Body of pancreas (tissue), 4 donors: ENCODE measurements around the gene PEPD.

Experiments
- POLR2A ChIP-seq, 3 donors: fragments of 450-650 bp; IDR thresholded peaks; one replicate each; pipeline ENCODE4 v1.6.1; 2016; ENCODE audit warnings: antibody characterized with exemption in 3 of 3, mild to moderate bottlenecking in 2 of 3
- TF ChIP-seq, protein P1 (sequence below), 7 experiments: fragments of 450-650 bp in 4 of 7; fragments of 200-600 bp in 3 of 7; sonication (generic) in 3 of 7; IDR thresholded peaks; one replicate each; pipeline ENCODE4 v1.5.1; 2016 to 2019; ENCODE audit warnings: antibody characterized with exemption in 7 of 7

DNA sequence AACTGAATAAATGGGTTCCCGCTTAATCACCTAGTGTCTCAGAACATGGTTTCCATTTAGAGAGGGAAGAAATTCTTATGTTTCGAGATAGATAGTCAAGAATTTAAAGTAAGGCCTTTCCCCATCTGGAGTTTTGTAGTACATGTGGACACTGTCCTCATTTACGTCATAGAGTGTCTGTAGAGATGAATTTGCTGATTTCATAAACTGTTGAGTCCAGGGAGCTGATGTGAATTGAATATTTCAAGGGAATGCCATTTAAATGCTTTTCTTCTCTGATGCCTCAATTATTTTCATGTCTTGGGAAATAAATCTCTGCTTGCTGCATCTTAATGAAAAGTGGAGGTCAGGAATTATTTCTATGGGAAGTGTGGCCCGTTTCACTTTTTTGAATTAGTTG lies 138.6 kb downstream of the PEPD start:
- TF ChIP-seq, protein P1, sequence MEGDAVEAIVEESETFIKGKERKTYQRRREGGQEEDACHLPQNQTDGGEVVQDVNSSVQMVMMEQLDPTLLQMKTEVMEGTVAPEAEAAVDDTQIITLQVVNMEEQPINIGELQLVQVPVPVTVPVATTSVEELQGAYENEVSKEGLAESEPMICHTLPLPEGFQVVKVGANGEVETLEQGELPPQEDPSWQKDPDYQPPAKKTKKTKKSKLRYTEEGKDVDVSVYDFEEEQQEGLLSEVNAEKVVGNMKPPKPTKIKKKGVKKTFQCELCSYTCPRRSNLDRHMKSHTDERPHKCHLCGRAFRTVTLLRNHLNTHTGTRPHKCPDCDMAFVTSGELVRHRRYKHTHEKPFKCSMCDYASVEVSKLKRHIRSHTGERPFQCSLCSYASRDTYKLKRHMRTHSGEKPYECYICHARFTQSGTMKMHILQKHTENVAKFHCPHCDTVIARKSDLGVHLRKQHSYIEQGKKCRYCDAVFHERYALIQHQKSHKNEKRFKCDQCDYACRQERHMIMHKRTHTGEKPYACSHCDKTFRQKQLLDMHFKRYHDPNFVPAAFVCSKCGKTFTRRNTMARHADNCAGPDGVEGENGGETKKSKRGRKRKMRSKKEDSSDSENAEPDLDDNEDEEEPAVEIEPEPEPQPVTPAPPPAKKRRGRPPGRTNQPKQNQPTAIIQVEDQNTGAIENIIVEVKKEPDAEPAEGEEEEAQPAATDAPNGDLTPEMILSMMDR (IDR thresholded peaks at IDR 0.05): no peak
- no peak for TF ChIP-seq POLR2A (IDR thresholded peaks at IDR 0.05)
